GM19452 (cell line): ENCODE results near the gene MPPED2.

ENCODE experiments used
- ATAC-seq: cut with Tn5 transposase; IDR thresholded peaks from one replicate; pipeline ENCODE4 v1.9.1; 2021; ENCODE audit not compliant: unreplicated experiment

Gene MPPED2

DNA sequence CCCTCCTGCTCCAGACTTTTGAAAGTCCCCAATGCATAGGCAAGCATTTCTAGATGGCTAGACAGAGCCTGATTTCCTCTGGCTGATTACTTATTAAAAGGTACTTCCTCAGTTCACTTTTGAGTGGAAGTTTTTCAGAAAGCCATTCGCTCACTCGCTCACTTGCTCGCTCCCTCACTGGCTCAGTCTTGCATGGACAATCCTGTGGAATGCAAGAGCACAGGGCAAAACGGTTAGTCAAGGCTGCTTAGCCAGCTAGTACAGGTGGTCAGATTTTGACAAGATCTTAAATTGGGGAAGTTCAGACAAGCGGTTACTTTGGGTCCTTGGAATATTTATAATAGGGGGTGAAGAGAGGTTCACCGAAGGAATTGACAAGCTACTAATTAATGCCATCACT, 162.3 kb downstream of the MPPED2 start:
- no peak for ATAC-seq

DNA sequence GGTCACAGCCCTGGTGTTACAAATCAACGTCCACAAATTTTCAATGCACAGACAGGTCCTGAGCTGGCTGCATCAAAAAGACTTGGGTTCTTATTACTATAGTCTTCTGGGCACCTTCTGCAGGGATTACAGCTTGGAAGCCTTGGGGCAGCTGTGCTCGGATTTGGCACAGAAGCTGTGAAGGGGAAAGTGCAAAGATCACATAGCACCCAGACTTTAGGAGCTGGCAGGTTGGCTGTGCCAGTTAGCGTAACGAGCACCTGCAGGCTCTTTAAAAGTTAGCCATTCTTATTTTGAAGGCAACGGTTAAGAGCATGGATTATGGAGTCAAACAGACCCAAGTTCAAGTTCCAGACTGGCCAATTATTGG, 162.9 kb downstream of the MPPED2 start:
- no peak for ATAC-seq

DNA sequence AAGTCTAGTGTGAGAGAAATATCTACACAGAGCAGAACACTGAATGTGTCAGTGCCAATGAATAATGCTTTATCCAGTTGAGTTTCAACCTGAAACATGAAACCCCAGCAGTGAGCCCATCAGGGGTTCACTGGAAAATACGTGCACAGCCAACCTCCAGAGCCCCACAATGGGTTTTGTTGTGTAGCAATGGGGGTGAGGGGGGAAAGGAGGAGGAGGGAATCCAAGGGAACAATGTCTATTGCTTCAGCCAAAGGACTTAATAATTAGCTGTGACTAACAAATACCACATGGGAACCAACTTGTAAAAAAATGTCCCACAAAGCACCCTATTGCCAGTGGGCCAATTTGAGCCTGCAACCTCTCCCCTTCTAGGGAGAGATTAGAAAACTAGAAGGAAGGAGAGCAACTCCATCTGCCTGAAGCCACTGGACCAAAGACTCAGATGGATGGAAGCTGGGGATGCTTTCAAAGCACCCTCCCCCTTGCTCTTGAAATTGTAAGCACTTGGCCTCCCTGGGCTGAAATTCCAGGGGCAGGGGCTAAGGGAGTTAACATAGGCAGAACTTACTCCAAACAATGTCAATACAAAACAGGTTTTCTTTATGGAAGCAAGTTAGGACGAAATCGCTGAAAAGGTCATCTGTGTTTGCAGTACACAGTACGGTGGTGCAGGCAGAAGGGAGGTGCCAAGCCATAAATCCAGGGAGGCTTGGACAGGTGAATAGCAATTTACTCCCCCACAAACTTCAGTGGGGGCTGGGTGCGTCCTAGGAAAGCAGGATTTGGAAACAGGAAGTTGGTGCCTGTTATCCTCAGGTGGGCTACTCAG, 163.5 kb downstream of the MPPED2 start:
- no peak for ATAC-seq

DNA sequence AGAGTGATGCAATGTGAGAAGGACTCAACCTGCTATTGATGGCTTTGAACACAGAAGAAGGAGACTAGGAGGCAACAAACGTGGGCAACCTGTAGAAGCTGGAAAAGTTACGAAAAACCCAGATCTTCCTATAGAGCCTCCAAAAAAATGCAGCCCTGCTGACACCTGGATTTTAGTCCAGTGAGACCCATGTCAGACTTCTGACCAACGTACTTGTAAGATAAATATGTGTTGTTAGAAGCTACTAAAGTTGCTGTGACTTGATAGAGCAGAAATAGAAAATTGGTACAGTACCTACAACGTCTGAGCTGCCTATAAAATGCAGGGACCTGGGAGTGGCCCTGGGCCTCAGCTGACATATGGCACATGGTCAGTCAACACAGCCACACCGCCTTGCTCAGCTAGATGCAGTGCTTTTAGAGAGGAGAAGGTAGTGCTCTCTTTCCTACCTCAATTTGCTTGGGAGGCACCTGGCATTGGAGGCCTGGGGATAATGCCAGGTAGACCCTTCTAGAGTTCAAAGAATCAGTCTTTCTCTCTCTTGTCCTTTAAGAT, 165.8 kb downstream of the MPPED2 start:
- no peak for ATAC-seq

DNA sequence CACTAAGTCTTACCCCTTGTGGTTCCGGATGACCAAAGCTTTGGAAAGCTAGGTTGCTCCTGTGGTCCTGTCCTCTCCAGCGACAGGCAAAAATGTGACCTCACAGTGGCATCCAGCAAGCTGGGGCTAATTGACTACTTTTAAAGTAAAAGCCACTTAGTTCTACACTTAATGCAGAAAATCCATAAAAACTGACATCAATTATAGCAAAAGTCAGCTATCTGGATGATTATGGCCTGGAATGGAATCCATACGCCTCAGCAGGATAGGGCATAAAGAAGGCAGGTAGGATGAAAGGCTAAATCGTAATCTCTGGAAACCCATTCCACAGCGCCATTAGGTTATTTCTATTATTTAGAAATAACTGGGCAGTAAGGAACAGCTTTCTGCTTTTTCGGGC, 171.3 kb downstream of the MPPED2 start:
- no peak for ATAC-seq

DNA sequence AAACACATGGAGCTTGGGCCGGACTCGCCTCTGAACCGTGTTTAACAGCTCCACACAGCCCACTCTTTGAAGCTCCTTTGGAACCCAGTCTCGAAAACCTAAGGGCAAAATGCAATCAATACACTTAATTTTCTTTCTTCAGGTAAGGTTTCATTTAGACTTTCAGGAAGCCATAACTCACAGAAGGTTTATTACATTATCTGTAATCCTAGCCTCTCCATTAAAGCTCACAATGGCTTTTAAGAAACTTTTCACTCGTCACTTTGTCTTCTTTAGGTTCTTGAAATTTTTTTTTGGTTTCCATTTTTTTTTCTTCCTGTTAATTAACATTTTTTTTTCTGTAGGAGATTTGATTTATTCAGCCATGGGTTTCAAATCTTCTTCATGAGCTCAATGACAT, 171.9 kb downstream of the MPPED2 start:
- no peak for ATAC-seq

DNA sequence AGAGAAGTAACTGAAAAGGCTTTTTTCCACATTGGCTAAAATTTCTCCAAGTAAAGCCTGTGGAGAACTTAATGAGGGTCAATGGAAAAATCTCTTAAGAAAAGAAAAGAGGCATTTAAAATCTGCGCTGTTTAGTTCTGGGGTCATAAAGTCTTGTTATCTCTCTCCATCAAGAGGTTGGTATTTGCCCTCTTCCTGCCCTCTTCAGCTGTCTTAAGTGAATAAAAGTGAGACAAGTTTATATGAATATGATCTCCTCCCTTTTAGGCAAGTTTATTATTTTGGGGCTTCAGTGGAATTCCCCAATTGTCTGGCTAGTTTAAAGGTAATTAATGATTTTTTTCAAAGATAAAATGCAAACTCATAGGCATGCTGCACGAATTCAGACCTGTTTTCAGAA, 173.6 kb downstream of the MPPED2 start:
- ATAC-seq, result no peak

DNA sequence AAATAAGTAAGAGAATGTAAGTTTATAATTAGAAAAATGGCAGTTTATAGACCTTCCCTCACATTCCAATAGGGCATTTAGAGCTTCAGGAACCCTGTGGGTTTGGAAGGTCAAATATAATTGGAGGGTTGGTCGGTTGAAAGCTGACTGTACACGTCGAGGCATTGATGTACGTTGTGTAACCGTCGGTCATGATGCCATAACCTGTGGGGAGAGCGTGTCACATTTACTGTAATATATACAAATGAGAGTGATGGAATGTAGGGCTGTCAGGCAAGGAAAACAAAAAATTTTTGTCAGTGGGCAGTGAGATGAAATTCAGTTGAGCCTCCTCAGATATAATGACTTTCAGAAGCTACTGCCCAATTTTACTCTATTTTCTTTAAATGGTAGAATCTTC, 174.8 kb downstream of the MPPED2 start:
- no peak for ATAC-seq

DNA sequence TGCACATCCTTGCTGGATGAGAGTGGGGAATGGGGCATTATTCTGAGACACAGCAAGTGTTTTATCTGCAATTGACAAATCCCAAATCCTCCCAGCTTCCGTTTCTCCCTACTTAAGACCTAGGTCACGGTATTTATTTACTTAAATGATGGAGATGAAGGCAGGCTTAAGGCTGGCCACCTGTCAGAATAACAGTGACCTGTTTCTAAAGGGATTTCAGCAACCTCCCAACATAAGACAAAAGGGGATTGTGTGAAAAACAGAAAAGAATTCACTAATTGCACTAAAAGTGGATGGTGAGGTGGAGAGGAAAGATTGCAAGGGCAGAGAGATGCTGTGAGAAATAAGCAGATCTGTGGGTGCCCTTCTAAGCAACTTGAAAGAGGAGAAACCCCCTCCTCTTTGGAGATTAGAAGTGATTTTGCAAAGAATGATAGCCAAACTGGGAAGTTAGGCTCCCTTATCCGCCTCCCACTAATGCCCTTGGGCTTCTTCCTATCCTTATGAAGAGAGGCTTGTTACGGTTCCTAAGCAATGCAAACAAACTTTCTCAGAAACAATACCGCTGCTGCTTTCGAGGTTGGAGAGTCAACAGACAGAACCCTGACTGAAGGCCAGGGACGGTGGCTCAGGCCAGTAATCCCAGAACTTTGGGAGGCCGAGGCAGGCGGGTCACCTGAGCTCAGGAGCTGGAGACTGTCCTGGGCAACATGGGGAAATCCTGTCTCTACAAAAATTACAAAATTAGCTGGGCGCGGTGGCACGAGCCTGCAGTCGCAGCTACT, 179.0 kb downstream of the MPPED2 start:
- no peak for ATAC-seq

DNA sequence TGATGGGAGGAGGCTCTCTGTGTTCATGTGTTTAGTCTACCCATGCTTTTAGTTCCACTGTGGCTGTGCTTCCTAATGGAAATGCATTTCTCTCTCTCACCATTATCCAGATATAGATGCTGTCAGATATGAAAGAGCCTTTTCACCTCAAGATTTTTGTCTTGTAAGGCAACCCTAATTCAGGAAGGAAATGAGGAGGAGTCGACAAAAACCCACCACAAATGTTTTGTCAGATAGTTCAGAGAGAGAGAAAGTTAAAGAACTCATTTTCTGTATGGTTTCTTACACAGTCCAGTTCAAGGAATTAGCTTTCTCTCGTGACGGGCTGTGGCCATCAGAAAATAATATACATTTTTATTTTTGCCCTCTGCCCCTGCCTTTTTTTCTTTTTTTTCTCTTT, 180.8 kb downstream of the MPPED2 start:
- ATAC-seq, result no peak

DNA sequence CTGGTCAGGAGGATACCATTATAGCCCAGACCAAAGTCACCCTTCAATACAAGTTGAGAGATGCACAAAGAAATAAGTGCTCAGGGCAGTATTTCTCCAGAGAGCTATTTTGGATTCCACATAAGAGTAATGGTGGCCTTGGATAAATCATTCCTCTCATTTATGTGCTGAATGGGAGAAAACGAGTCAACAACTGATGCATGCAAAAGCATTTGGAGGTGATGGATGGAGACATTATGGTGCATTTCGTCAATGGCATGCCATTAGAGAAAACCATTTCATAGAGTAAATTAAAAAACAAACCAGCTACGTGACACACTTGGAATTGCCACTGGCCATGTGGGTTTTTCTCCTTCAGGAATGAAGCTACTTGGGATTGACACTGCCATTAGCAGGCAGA, 182.0 kb downstream of the MPPED2 start:
- ATAC-seq, result no peak

DNA sequence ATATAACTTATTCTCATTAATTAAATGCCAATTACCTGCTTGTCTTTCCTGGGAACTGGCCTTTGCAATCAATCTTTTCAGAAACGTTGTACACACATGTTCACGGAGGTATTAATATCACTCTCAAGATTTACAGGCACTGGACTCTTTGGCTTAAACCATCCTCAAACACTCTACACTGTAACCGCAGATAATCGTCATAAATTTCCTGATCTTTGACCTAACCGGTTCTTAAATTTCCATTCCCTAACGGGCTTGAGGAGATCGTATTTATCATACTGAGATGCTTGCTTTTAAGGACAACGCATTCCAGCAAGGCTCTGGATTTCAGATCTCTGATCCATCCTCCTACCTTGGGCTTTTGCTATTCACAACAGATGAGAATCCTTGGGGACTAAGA, 190.4 kb downstream of the MPPED2 start:
- no peak for ATAC-seq

DNA sequence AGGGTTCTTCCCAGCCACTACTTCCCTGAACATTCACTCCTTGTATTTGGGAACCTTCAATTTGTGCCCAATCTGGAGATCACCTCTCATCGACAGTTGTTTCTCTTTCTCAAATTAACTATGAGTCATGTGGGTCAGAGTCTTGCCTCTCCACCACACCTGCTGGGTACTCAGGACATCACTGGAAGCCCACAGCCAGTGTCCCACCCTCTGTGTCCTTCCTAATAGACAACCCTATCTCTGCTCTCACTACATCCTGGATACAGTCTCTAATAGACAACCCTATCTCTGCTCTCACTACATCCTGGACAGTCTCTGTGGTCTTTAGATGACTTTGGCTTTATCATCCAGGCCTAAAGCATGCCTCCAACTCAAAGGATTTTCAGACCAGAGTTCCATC, 193.1 kb downstream of the MPPED2 start:
- no peak for ATAC-seq

DNA sequence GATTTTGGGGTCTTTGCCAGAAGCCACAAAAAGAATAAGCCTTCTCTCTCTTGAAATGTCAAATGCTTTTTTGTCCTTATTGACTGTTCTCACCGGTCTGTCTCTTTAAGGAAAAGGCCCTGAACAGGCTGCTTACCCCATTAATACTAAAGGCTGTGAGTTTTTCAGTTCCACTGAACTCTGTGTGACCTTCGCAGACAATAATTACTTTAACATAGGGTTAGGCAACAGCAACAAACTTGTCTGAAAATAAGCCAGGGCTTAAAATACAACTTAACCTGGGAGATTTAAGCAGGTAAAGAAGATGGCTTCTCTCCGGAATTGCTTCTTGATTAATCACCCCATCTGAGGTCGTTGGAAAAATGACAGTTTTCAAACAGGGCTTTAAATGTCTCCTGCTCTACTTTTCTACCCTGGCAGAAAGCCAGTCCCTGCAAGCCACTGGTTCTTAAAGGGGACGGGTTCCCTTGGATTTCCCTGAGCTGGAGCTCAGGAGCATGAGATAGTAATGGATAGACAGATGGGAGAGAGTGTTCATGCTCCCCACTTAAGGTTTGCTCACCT, 193.8 kb downstream of the MPPED2 start:
- no peak for ATAC-seq

DNA sequence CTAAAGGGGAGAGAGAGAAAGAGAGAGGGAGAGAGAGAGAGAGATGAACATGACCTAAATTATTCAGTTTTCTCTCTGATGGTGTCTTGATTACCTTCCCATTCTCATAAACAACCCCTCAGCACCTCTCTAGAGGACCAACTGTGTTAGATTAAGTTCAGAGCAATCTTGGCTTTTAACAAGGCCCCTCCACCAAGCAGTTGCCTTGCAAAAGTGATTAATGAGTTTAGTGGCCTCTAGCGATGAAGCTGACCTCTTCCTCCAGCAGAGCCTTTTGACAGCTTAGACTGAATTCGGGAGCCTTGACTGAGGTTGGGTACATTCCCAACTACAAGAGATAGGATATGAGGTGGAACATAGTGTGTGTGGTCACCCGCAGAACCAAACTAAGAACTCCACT, 197.2 kb downstream of the MPPED2 start:
- no peak for ATAC-seq

DNA sequence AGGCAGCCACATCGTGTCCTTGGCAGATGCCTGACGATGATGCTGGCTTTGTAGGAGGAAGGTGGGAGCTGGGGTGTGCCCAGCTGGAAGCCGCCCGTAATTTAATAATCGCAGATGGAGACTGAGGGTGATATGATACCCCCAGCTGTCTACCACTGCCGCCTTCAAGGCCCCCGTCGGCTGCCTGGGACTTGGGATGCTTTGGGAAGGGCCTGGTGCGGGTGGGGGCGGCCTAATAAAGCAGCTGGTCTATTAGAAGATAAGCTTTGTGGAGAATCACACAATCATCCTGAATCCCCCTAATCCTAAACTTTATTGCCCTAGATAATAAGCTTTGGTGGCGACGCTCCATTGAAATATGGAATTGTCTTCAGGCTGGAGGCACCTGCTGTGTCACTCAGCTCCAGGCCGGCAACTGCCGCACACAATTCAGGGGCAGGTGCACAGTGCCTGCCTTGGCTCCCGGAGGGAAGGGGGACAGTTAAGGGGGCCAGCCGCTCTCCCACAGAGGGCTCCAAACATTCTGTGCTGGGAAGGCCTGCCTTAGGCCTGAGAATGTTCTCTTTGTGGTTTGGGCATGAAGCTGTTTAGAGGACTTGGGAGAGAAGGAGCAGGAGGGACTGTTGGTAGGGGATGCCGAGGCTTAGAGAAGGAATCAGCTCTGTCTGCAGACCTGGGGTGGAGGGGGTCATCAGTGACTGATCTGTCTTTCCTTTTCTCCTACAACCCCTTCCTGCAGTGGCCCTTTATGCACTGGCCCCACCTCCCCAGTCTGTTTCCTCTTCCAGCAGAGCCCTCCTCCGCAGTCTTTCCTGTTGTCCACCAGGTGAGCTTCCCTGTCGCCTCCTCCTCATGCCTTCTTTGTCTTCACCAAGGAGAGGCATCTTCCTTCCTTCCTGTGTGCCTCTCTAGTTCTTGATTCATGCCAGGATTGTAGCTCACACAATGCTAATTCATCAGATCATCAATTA, 198.0 kb downstream of the MPPED2 start:
- no peak for ATAC-seq

DNA sequence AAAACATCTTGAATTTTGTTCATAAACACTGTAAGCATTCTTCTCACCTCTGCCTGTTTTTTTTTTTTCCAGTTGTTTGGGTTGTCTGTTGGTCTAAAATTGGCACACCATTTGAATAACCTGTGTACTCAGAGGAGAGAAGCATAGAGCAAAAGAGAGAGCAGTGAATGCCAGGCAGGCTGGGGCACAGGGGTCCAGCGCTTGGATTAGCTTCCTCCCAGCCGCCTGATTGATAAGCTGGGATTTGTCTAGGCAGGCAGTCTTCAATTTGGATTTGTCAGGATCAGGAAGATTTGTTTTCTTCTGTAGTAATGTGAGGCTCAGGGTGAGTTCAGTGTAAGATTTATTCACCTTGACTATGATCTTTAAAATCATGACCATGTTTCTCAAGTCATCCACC, 204.3 kb downstream of the MPPED2 start:
- no peak for ATAC-seq

DNA sequence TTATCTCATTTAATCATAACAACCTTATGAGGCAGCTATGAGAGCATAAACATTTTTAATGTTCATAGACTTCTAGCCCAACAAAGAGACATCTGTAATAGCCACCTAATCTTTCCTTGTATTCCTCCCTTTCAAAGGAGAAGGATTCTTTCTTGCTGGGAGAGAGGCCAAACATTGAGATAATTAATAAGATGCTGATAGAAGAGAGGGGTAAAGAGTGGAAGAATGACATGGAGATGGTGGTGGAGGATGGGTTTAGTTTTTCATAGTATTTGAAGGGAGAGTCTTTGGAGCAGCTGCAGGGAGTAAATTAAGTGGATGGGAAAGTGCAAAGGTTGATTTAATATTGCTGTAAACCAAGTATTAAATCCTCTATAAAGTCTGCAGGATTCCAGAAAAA, 205.3 kb downstream of the MPPED2 start:
- ATAC-seq, result no peak

DNA sequence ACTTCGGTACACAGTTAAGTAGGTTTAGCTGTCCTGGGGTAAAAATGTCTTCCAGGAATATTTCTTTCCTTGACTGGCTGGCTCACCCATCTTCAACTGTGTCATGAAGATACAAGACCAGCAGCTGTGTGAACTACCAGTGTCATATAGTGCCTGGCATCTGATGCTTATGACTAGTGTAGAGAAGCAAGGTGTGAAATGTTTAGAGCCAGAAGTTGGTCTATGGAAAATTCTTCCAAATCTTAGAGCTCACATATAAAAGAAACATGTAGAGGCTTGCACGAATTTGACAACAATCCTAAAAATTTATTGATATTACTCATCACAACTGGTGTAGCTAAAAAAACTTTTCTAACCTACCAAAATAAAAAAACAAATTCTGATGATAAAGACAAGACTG, 208.8 kb downstream of the MPPED2 start:
- ATAC-seq, result no peak

DNA sequence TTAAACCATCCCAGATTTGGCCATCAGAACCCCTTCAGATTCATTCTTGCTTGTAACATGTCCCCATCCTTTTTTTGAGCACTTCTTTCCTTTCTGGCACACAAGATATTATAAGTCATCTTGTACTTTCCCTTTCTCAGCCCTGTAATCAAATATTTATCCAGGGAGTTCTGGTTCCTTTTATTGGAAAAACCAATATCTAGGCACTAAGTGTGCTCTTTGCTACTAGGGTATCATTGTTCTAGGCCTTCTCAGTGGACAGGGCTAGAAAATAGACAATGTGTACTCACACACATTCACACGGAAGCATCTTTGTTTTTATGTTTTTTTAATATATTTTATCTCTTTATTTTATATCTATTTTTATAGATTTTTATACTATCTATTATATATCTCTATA, 216.0 kb downstream of the MPPED2 start:
- no peak for ATAC-seq

DNA sequence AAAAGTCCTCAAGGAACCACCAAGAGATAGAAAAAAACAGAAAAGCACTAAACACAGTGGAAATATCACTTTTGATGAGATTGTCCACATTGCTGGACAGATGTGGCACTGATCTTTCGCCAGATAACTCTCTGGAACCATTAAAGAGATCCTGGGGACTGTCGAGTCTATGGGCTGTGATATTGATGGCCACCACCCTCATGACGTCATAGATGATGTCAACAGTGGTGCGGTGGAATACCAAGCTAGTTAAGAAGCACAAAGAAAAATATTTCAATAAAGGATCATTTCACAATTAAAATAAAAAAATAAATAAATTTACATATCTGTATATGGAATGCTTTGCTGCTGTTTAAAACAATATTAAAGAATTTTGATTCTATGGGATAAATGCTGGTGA, 217.8 kb downstream of the MPPED2 start:
- ATAC-seq, result no peak
